Thyroid gland (tissue), 4 donors: ENCODE data around the gene NLRP9. TPM values are rescaled to one million over a fixed set of nuclear protein-coding genes. Genes with fewer than 3 reads are reported as not detected.

Experiments
- DNase-seq, 2 donors: peaks; one replicate each; pipeline ENCODE4 v3.0.0-alpha.2; 2019
- H3K27ac ChIP-seq, 3 donors: fragments of 200-600 bp; sonication (generic); 1 replicate in 2 of 3; 2 replicates in 1 of 3; pipeline ENCODE4 v1.5.1; 2016 to 2019; ENCODE audit warnings: mild to moderate bottlenecking in 1 of 3, moderate library complexity in 1 of 3
- H3K27me3 ChIP-seq: fragments of 200-600 bp; sonication (generic); one replicate; pipeline ENCODE4 v1.5.1; 2019
- H3K36me3 ChIP-seq, 2 donors: fragments of 200-600 bp; sonication (generic); one replicate each; pipeline ENCODE4 v1.5.1; 2016 to 2019
- H3K4me1 ChIP-seq, 2 donors: fragments of 200-600 bp; sonication (generic); one replicate each; pipeline ENCODE4 v1.5.1; 2017 to 2019
- H3K4me3 ChIP-seq, 3 donors: fragments of 200-600 bp; sonication (generic); replicated peaks in 1 of 3; 1 replicate in 2 of 3; 2 replicates in 1 of 3; pipeline ENCODE4 v1.5.1; 2016; ENCODE audit warnings: mild to moderate bottlenecking in 1 of 3
- H3K9me3 ChIP-seq: fragments of 200-600 bp; sonication (generic); one replicate; pipeline ENCODE4 v1.5.1; 2017
- POLR2A ChIP-seq, 2 donors: fragments of 450-650 bp; IDR thresholded peaks; one replicate each; pipeline ENCODE4 v1.6.1; 2017; ENCODE audit warnings: antibody characterized with exemption in 2 of 2, mild to moderate bottlenecking in 2 of 2, moderate library complexity in 1 of 2
- WGBS, 2 donors: methylation state at CpG; one replicate each; pipeline ENCODE4 v1.1.5; 2017; 5-methylcytosine and 5-hydroxymethylcytosine counted together
- intact Hi-C: fragments of 100-400 bp; cut with DNase I; formaldehyde crosslinking; loops from one replicate; pipeline ENCODE4 v1.15.1; 2023
- total RNA-seq, 4 donors: library from RNA; depleted of rRNA; stranded (reverse); fragments of >200 nt; gene quantifications; one replicate each; pipeline ENCODE4 v1.2.3, GENCODE V29; 2016
- TF ChIP-seq, protein P1 (sequence below), 6 experiments: fragments of 200-600 bp in 3 of 6; fragments of 450-650 bp in 3 of 6; sonication (generic) in 3 of 6; IDR thresholded peaks; one replicate each; pipeline ENCODE4 v1.5.1; 2016 to 2019; ENCODE audit warnings: antibody characterized with exemption in 6 of 6, mild to moderate bottlenecking in 2 of 6, inconsistent platforms in 1 of 6, moderate library complexity in 1 of 6

The NLRP9 gene
- total RNA-seq, 4 donors from 2014 or later = not detected

DNA sequence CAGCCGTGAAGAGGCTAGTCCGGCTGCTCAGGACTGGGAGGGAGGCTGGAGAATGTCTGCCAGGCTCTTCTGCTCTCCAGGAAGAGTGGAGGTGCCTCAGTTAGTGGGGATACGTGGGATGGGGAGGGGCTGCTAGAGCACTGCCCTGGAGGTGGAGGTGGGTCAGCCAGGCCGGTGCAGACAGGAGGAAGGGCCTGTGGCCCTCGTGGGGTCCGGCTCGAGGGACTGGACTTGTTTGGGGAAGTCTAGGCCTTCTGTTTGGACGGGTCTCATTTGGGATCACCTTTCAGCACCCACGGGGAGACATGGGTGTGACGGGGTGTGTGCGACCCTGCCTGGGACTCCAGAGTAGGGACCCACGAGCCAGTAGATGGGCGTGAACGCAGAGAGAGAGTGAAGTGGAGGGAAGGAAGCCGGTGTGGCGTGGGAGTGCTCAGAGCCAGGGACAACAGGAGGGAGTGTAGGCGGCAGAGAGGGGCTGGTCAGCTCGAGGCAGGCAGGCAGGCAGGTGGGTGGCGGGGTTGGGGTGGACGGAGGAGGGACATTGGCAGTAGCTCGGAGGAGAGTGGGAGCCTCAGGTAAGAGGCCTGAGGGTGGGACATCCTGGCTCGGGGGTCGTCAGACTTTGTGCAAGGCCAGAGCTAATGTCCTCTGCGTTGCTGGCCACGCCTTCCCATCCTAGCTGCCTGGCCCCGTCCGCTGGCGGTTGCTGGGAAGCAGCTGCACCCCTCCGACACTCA is 51.7 kb downstream of the NLRP9 start:
- intact Hi-C loops = no loop called here
- peaks cover 48 to 55% of the 10 kb centered on the region in 2 donors for H3K36me3 ChIP-seq
- peaks cover 3 to 8% of the 10 kb centered on the region in 2 donors for H3K4me1 ChIP-seq
- 90 to 92% methylated on average over 29 of the region's 29 CpGs for WGBS, 2 donors
- no peak for TF ChIP-seq POLR2A (IDR thresholded peaks at IDR 0.05)
- TF ChIP-seq, protein P1, sequence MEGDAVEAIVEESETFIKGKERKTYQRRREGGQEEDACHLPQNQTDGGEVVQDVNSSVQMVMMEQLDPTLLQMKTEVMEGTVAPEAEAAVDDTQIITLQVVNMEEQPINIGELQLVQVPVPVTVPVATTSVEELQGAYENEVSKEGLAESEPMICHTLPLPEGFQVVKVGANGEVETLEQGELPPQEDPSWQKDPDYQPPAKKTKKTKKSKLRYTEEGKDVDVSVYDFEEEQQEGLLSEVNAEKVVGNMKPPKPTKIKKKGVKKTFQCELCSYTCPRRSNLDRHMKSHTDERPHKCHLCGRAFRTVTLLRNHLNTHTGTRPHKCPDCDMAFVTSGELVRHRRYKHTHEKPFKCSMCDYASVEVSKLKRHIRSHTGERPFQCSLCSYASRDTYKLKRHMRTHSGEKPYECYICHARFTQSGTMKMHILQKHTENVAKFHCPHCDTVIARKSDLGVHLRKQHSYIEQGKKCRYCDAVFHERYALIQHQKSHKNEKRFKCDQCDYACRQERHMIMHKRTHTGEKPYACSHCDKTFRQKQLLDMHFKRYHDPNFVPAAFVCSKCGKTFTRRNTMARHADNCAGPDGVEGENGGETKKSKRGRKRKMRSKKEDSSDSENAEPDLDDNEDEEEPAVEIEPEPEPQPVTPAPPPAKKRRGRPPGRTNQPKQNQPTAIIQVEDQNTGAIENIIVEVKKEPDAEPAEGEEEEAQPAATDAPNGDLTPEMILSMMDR (IDR thresholded peaks at IDR 0.05) = no peak
- H3K9me3 ChIP-seq = no peaks in the 10 kb centered on the region
- DNase-seq = no peak
- H3K27ac ChIP-seq = no peak overlapping the region
- no peaks in the 10 kb centered on the region for H3K27me3 ChIP-seq
- no peak overlapping the region for H3K4me3 ChIP-seq

DNA sequence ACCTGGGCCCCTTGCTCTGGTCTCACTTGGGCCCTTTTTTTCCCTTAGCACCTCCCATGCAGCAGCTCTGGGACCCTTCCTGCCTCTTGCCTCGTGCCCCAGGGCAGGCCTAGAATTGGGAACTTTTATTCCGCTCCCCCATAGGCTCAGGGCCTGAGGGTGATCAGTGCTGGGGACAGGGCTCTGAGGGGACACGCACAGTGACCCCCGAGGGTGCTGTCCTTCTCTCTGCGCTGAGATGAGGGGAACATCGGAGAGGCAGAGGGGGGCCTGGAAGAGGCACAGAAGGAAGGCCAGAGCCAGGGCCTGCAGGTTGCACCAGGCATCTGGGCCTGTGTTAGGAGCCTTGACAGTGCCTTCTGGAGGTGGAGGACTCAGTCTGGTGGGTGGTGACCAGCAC is 52.4 kb downstream of the NLRP9 start:
- Histone ChIP-seq H3K4me3 (no peak overlapping the region), H3K27me3 (no peaks in the 10 kb centered on the region), H3K36me3 (peaks cover 43 to 52% of the 10 kb centered on the region in 2 donors), H3K4me1 (peaks cover 9 to 14% of the 10 kb centered on the region in 2 donors), H3K9me3 (no peaks in the 10 kb centered on the region), H3K27ac (no peak overlapping the region)
- whole genome bisulfite sequencing, 2 donors = 97 to 100% methylated on average over 2 to 6 of the region's 6 CpGs
- TF ChIP-seq, protein P1 (IDR thresholded peaks at IDR 0.05) = no peak
- no peak for TF ChIP-seq POLR2A (IDR thresholded peaks at IDR 0.05)
- no peak for DNase-seq
- intact Hi-C loops = no loop called here

DNA sequence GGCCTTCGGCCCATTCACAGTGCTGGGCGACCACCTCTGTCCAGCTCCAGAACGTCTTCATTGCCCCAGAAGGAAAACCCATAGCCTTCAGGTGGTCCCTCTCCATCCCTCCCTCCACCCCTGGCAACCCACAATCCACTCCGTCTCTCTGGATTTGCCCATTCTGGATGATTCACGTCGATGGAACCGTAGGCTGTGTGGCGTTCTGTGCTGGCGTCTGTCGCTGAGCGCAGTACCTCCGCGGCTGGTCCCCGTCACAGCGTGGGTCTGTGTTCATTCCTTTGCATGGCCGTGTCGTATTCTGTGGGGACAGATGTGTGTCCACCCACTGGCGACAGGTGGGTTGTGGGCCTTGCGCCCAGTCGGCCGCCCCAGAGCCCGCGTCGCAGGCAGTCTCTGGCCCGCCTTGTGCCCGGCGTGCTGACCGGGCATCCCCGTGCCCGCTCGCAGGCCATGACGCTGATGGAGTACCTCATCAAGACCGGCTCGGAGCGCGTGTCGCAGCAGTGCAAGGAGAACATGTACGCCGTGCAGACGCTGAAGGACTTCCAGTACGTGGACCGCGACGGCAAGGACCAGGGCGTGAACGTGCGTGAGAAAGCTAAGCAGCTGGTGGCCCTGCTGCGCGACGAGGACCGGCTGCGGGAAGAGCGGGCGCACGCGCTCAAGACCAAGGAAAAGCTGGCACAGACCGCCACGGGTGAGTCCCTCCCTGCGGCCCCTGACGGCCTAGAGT is 53.1 kb downstream of the NLRP9 start:
- H3K27me3 ChIP-seq = no peaks in the 10 kb centered on the region
- H3K27ac ChIP-seq = no peak overlapping the region
- intact Hi-C loops = no loop called here
- no peak for DNase-seq
- 96 to 97% methylated on average over 60 of the region's 60 CpGs for WGBS, 2 donors
- TF ChIP-seq POLR2A (IDR thresholded peaks at IDR 0.05) = no peak
- TF ChIP-seq, protein P1 (IDR thresholded peaks at IDR 0.05) = no peak
- no peak overlapping the region for H3K4me3 ChIP-seq
- peaks cover 41 to 47% of the 10 kb centered on the region in 2 donors for H3K36me3 ChIP-seq
- H3K9me3 ChIP-seq = no peaks in the 10 kb centered on the region
- peaks cover 9 to 18% of the 10 kb centered on the region in 2 donors for H3K4me1 ChIP-seq

DNA sequence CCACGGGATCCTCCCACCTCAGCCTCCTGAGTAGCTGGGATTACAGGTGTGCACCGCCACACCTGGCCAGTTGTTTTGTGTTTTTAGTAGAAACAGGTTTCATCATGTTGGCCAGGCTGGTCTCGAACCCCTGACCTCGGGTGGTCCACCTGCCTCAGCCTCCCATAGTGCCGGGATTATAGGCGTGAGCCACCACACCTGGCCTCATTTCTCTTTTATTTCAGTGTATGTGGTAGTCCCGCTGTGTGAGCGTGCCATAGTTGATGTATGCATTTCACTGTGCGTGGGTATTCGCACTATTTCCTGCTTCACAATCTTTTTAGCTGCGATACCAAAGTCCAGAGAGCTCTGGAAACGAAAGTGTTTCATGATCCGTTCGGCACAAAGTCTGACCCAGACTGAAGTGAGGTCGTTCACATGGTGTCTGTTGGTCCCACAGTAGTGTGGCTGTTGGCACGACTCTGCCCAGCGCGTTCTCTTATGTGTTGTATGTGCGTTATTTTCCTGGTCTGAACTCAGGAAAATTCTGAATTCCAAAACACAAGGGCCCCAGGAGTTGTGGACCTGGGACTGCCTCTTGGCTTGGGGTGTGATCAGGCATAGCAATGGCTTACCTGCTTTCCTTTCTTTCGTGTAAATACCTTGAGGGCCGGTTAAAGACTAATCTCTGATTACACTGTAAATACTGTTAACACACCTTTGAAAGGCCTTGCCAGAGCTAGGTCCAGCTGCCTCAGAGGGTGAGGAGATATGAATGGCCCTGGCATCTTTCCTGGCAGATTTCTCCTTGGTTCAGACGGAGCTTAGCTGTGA is 54.5 kb downstream of the NLRP9 start:
- 85 to 95% methylated on average over 21 to 22 of the region's 22 CpGs for WGBS, 2 donors
- DNase-seq = no peak
- Histone ChIP-seq H3K4me3 (no peak overlapping the region), H3K27me3 (no peaks in the 10 kb centered on the region), H3K27ac (no peak overlapping the region), H3K9me3 (no peaks in the 10 kb centered on the region), H3K36me3 (peaks cover 39 to 45% of the 10 kb centered on the region in 2 donors), H3K4me1 (peaks cover 9 to 18% of the 10 kb centered on the region in 2 donors)
- TF ChIP-seq, protein P1 (IDR thresholded peaks at IDR 0.05) = no peak
- TF ChIP-seq POLR2A (IDR thresholded peaks at IDR 0.05) = no peak
- intact Hi-C loops = no loop called here
